Fibroblast of the aortic adventitia (primary cell): ENCODE measurements around the gene PCDH9. TPM values are rescaled to one million over a fixed set of nuclear protein-coding genes. Genes with fewer than 3 reads are reported as not detected.

Experiments
- DNase-seq: peaks from one replicate; pipeline ENCODE4 v3.0.0-alpha.2; 2010; ENCODE audit warnings: low read depth
- H3K4me3 ChIP-seq: 2 replicates; pipeline ENCODE4 v1.5.1; 2011; ENCODE audit warnings: low read depth, mild to moderate bottlenecking, control low read depth, low read length, moderate library complexity
- total RNA-seq: library from RNA; depleted of rRNA; stranded (reverse); fragments of >200 nt; gene quantifications from 2 replicates; pipeline ENCODE4 v1.2.3, GENCODE V29; 2012; ENCODE audit warnings: low replicate concordance
- TF ChIP-seq, protein P1 (sequence below): IDR thresholded peaks from 2 replicates; pipeline ENCODE4 v1.5.1; 2011; ENCODE audit warnings: mild to moderate bottlenecking, low read length, control low read depth, inconsistent platforms; ENCODE audit not compliant: insufficient read depth

The PCDH9 gene
- total RNA-seq, 1 donor, result 19.0 TPM

DNA sequence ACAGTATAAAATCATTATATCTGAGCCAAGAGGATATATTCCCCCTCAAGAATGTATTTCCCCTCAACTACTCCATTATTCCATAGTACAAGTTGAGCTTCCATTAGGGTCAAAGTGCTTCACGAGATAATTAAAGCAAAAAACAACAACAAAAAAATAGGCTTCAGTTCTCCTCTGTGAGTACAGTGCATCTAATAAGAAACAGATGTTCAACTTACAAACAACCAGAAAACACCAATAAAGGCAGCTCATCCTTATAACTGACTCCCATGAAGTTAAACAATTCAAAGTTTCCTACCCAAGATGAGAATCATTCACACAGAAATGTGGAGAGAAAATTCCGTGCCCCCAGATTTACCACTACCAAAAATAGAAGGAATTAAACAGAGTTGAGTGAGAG lies 854.4 kb downstream of the PCDH9 start:
- no peak overlapping the region for H3K4me3 ChIP-seq
- TF ChIP-seq, protein P1, sequence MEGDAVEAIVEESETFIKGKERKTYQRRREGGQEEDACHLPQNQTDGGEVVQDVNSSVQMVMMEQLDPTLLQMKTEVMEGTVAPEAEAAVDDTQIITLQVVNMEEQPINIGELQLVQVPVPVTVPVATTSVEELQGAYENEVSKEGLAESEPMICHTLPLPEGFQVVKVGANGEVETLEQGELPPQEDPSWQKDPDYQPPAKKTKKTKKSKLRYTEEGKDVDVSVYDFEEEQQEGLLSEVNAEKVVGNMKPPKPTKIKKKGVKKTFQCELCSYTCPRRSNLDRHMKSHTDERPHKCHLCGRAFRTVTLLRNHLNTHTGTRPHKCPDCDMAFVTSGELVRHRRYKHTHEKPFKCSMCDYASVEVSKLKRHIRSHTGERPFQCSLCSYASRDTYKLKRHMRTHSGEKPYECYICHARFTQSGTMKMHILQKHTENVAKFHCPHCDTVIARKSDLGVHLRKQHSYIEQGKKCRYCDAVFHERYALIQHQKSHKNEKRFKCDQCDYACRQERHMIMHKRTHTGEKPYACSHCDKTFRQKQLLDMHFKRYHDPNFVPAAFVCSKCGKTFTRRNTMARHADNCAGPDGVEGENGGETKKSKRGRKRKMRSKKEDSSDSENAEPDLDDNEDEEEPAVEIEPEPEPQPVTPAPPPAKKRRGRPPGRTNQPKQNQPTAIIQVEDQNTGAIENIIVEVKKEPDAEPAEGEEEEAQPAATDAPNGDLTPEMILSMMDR, result no peak
- DNase-seq, result no peak

DNA sequence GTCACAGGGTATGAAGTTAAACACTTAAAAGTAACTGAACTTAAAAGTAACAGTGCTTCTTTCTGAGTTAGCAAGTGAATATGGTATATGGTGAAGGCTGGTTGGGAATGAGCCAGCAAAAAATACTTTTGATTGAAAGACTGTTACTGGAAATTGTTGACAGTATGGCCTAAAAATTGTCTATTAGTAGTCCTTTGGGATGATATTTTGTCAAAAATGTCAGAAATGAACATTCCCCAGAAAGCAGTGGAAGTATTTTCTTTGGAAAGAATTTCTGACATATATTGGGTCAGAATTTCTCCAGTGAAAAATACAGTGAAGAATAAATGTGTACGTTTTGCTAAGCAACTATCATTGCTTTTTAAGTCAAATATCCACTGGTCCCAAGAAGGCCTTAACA lies 860.5 kb downstream of the PCDH9 start:
- TF ChIP-seq, protein P1, result no peak
- no peak overlapping the region for H3K4me3 ChIP-seq
- no peak for DNase-seq

DNA sequence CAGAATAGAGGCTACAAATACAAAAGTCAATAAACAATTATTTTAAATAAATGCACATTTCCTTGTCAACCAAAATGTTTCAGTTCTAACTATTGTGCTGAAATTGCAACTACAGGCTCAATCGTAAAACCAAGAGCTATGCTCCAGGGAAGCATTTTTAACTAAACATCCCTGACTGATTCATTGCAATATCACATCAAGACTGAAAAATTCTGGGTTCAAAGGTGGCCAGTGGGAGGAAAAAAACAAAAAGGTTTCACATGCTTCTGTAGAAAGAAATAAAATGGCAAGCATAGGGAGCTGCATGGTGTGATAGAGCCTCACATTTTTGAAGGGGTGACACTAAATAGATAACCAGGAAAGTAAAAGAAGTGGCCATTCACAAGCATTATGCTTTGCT lies 862.8 kb downstream of the PCDH9 start:
- TF ChIP-seq, protein P1, result no peak
- DNase-seq, result no peak
- no peak overlapping the region for H3K4me3 ChIP-seq

DNA sequence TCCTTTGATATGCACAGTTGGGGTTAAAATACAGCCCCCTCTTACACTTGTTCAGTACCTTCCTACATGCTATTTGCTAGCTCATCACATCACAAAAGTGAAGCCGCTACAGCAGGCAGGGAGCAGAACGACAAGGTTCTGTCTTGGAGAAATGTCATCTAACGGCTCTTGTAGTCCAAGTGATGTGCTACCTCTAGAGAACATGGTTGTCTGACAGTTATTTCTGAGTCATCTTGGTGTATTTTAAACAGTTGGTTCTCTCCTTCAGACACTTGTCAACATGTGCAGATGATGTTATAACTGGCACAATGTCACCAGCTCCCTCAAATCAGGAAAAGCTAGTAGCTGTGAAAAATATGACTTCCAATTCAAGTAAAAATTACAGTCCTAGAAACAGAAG lies 865.0 kb downstream of the PCDH9 start:
- DNase-seq, result no peak
- TF ChIP-seq, protein P1, result no peak
- no peak overlapping the region for H3K4me3 ChIP-seq

DNA sequence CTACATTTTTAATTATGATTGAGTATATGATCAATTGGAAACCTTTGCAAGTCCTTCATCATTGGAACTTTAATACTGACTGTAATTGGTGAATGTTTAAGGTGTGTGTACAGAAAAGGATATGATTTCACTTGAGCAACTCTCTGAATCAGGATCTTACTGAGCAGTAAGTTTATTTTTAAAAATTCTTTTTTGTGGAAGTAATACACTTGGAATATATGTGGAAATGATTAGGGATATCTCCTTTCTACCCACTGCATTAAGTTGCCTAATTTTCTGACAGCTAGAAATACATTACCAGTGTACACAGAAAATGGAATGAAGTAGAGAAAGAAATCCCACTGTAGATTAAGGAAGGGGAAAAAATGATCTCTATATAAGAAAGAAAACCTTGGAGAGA lies 865.8 kb downstream of the PCDH9 start:
- no peak for DNase-seq
- no peak overlapping the region for H3K4me3 ChIP-seq
- TF ChIP-seq, protein P1, result no peak

DNA sequence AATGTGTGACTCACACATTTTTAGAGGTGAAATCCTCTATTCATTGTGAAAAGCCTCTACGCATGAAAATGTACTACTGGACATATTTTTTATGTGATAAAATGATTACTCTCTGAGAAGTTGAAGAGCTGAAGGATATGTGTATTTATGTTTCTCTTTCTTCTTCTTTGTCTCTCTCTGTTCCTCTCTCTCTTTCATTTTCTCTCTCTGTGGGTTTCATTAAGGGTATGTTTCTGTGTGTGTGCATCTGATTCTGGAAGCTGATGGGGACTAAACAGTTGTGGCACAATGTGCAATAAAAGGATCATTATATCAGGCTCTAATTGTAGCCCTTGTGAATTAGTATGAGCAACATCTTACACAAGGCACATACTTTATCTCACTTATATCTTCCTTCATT lies 867.7 kb downstream of the PCDH9 start:
- no peak overlapping the region for H3K4me3 ChIP-seq
- TF ChIP-seq, protein P1, result no peak
- no peak for DNase-seq

DNA sequence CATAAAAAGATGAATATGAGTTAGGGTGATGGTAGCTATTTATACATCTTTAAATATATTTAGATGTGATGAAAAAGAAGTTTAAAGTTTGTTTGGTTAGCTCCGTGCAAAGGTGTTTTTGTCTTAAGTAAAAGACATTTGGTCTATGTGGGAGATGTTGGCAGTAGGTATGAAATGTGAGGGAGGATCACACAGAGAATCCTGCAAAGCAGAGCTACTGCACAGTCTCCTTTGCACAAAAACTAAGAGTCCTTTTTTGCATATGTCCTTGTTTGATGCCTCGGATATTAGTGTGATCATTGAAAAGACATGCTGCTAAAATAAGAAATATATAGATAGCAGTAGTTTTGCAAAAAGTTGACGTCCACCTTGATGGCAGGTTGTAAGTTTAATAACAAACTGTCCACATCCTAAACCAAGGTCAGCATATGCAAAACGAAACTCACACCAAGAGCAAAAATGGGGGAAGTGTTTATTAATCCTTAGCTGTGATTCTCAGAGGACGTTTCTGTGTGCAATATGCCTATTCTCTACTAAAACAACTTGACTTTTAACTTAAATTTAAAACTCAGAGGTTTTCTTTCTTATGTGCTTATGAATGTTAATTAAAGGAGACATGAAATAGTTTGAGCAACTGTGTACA lies 870.1 kb downstream of the PCDH9 start:
- H3K4me3 ChIP-seq, result no peak overlapping the region
- DNase-seq, result no peak
- TF ChIP-seq, protein P1, result no peak
